Measurements from ENCODE around the gene NARS2.
"Not testable (repeated sequence)": the region's sequence is repeated elsewhere in the genome, so short reads cannot be mapped to it uniquely, and the experiment has no call there.

The NARS2 gene

GRCh38 chr11:78574386-78575381 is at the start of gene NARS2:
Gene NARS2 (minus strand): TSS chr11:78574864. CDS start chr11:78574488, 376 bp downstream.
- peak; percentile 97 for DNase-seq (ENCODE audit: low spot score)

- no peak for DNase-seq (ENCODE audit: low spot score)
Measured at GRCh38 chr11:78622666-78623065, 48.0 kb upstream of the NARS2 start.

- no peak for DNase-seq (ENCODE audit: low spot score)
Measured at GRCh38 chr11:78620159-78620558, 45.5 kb upstream of the NARS2 start.

- no peak for DNase-seq (ENCODE audit: low spot score)
Measured at GRCh38 chr11:78615724-78616123, 41.1 kb upstream of the NARS2 start.

GRCh38 chr11:78613378-78613813 is 38.7 kb upstream of the NARS2 start:
- DNase-seq (ENCODE audit: low spot score) = no peak

GRCh38 chr11:78612721-78613377 is 38.2 kb upstream of the NARS2 start:
- DNase-seq (ENCODE audit: low spot score) = no peak

GRCh38 chr11:78609321-78609720 is 34.7 kb upstream of the NARS2 start:
- DNase-seq (ENCODE audit: low spot score) = not testable (repeated sequence)

GRCh38 chr11:78607696-78608095 is 33.0 kb upstream of the NARS2 start:
- no peak for DNase-seq (ENCODE audit: low spot score)

GRCh38 chr11:78606667-78607066 is 32.0 kb upstream of the NARS2 start:
- DNase-seq (ENCODE audit: low spot score) = no peak

GRCh38 chr11:78605296-78605695 is 30.6 kb upstream of the NARS2 start:
- DNase-seq (ENCODE audit: low spot score) = no peak

GRCh38 chr11:78603792-78604191 is 29.1 kb upstream of the NARS2 start:
- no peak for DNase-seq (ENCODE audit: low spot score)

- DNase-seq (ENCODE audit: low spot score) = not testable (repeated sequence)
Measured at GRCh38 chr11:78602771-78603170, 28.1 kb upstream of the NARS2 start.

GRCh38 chr11:78601066-78601465 is 26.4 kb upstream of the NARS2 start:
- not testable (repeated sequence) for DNase-seq (ENCODE audit: low spot score)

- not testable (repeated sequence) for DNase-seq (ENCODE audit: low spot score)
Measured at GRCh38 chr11:78597579-78597978, 22.9 kb upstream of the NARS2 start.

GRCh38 chr11:78595436-78596130 is 20.9 kb upstream of the NARS2 start:
- no peak for DNase-seq (ENCODE audit: low spot score)

GRCh38 chr11:78594814-78595213 is 20.1 kb upstream of the NARS2 start:
- DNase-seq (ENCODE audit: low spot score) = no peak

GRCh38 chr11:78588517-78588916 is 13.9 kb upstream of the NARS2 start:
- no peak for DNase-seq (ENCODE audit: low spot score)

GRCh38 chr11:78587446-78587845 is 12.8 kb upstream of the NARS2 start:
- DNase-seq (ENCODE audit: low spot score) = no peak

- DNase-seq (ENCODE audit: low spot score) = peak; percentile 41
Measured at GRCh38 chr11:78586452-78587046, 11.9 kb upstream of the NARS2 start.

GRCh38 chr11:78583889-78584288 is 9.2 kb upstream of the NARS2 start:
- DNase-seq (ENCODE audit: low spot score) = no peak

GRCh38 chr11:78577495-78577894 is 2.8 kb upstream of the NARS2 start:
- no peak for DNase-seq (ENCODE audit: low spot score)

GRCh38 chr11:78576549-78577097 is 2.0 kb upstream of the NARS2 start:
- no peak for DNase-seq (ENCODE audit: low spot score)
